Type B pancreatic cell (in vitro differentiated cells): ENCODE data around the gene GAB3. TPM values are rescaled to one million over a fixed set of nuclear protein-coding genes. Genes with fewer than 3 reads are reported as not detected.

Source experiments
- DNase-seq: peaks from one replicate; pipeline ENCODE4 v3.0.0; 2021; ENCODE audit warnings: mixed read lengths; ENCODE audit not compliant: unreplicated experiment; ENCODE audit errors: extremely low spot score
- H3K27ac Mint-ChIP-seq: 2 replicates; pipeline ENCODE4 v1.8.0; 2021; ENCODE audit warnings: mild to moderate bottlenecking, mixed read lengths
- H3K27me3 Mint-ChIP-seq: 2 replicates; pipeline ENCODE4 v1.8.0; 2021; ENCODE audit warnings: mixed read lengths
- H3K36me3 Mint-ChIP-seq: 2 replicates; pipeline ENCODE4 v1.8.0; 2021; ENCODE audit warnings: mixed read lengths
- H3K4me1 Mint-ChIP-seq: one replicate; pipeline ENCODE4 v1.8.0; 2021; ENCODE audit warnings: mixed read lengths; ENCODE audit not compliant: unreplicated experiment
- H3K4me3 Mint-ChIP-seq: 2 replicates; pipeline ENCODE4 v1.8.0; 2021; ENCODE audit warnings: mild to moderate bottlenecking, mixed read lengths
- H3K9me3 Mint-ChIP-seq: 2 replicates; pipeline ENCODE4 v1.8.0; 2021; ENCODE audit warnings: mixed read lengths
- total RNA-seq: library from RNA; stranded (reverse); gene quantifications from 2 replicates; pipeline ENCODE4 v1.2.1, GENCODE V29; 2021; ENCODE audit warnings: low replicate concordance
- TF ChIP-seq, protein P1 (sequence below): fragments of 200-600 bp; sonication (generic); conservative IDR thresholded peaks from 2 replicates; pipeline ENCODE4 v1.5.0; 2021; ENCODE audit warnings: antibody characterized with exemption, mild to moderate bottlenecking

The GAB3 gene
- total RNA-seq, 1 donor from 2014 or later, result 0.19 TPM

DNA sequence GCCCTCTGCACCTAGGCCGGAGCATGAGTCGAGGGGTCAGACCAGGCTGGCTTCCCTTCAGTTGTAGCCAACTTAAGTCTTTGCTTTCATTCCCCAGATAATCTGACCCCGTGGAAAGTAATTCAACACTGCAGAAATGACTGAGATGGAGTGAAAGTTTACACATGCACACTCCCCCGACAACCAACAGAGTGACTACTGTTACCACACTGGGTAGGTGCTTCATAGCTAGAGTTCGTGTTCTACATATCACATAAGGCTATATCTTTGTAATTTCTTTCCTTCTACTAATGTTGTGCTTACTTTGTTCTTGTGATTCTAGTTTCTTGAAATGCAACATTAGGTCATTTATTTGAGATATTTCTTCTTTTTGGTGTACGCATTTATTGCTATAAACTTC, 90.3 kb downstream of the GAB3 start:
- no peak for DNase-seq

DNA sequence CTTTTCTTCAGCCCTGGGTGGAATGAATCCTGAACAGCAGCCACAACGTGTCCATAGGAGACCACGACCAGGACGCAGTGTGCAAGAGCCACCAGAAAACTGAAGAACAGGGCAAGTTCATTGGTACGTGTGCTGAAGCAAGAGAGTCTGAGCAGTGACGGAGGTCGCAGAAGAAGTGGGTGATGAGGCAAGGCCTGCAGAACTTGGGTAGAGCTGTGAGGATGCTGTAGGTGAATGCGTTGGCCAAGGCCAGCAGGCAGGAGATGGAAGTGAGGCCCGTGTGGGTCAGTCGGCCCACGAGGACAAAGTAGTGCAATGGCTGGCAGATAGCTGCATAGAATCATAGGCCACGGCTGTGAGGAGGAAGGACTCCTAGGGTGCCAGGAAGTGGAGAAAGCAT, 91.9 kb downstream of the GAB3 start:
- H3K4me3 Mint-ChIP-seq, result no peak overlapping the region
- DNase-seq, result no peak
- no peaks in the 10 kb centered on the region for H3K36me3 Mint-ChIP-seq
- no peaks in the 10 kb centered on the region for H3K27me3 Mint-ChIP-seq
- H3K27ac Mint-ChIP-seq, result no peak overlapping the region
- H3K9me3 Mint-ChIP-seq, result peaks cover 12% of the 10 kb centered on the region
- TF ChIP-seq, protein P1, sequence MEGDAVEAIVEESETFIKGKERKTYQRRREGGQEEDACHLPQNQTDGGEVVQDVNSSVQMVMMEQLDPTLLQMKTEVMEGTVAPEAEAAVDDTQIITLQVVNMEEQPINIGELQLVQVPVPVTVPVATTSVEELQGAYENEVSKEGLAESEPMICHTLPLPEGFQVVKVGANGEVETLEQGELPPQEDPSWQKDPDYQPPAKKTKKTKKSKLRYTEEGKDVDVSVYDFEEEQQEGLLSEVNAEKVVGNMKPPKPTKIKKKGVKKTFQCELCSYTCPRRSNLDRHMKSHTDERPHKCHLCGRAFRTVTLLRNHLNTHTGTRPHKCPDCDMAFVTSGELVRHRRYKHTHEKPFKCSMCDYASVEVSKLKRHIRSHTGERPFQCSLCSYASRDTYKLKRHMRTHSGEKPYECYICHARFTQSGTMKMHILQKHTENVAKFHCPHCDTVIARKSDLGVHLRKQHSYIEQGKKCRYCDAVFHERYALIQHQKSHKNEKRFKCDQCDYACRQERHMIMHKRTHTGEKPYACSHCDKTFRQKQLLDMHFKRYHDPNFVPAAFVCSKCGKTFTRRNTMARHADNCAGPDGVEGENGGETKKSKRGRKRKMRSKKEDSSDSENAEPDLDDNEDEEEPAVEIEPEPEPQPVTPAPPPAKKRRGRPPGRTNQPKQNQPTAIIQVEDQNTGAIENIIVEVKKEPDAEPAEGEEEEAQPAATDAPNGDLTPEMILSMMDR, result no peak
- H3K4me1 Mint-ChIP-seq, result no peaks in the 10 kb centered on the region

More for the DNA sequence above, 90.3 kb downstream of the GAB3 start:
- Mint-ChIP-seq H3K27me3 (no peaks in the 10 kb centered on the region), H3K4me1 (no peaks in the 10 kb centered on the region), H3K36me3 (no peaks in the 10 kb centered on the region), H3K4me3 (no peak overlapping the region), H3K27ac (no peak overlapping the region), H3K9me3 (peaks cover 12% of the 10 kb centered on the region)
- TF ChIP-seq, protein P1, result no peak

DNA sequence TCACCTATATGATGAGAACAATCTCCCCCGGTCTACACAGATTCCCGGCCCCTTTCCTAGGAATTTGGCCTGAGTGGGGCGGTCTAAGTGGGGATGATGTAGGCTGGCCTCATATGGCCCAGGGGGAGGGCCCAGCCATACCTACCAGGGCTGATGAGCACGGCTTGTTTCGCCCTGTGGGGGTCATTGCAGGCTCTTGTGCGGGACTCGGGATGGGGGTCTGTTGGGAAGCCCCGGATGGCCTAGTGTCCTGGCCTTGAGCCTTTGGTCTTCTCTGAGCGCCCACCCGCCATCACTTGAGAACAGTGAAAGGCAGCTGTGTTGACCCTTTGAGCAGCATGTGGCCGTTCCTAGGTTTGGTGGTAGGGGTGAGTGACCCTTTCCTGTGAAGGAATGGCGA, 92.7 kb downstream of the GAB3 start:
- Mint-ChIP-seq H3K4me3 (no peak overlapping the region), H3K27ac (no peak overlapping the region), H3K27me3 (no peaks in the 10 kb centered on the region), H3K36me3 (no peaks in the 10 kb centered on the region), H3K4me1 (no peaks in the 10 kb centered on the region), H3K9me3 (peaks cover 5% of the 10 kb centered on the region)
- no peak for DNase-seq
- TF ChIP-seq, protein P1, result no peak

DNA sequence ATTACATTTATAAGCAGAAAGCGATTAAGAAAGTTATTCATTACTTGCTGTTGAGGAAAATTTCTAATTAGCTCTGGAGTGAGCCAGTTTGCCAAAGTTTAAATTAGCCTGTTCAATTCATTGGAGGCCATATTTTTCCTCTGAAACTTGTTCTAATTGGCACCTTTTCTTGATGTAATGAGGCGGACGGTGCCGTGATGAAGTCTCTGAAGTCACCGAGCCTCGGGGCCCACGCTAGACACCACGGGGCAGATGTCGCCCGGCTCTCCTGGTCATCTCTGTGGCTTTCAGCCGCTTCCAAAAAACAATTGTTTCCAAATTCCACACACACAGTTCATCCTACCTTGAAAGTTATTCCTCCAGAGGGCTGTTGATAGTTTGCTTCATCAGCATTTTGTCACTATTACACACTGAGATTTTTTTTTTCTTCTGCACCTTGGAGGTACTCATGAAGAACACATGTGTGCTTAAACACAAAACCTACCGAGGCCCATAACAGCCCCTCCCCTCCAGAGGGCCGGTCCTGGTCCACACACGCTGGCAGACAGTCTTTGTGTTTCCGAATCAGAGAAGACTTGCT, 93.6 kb downstream of the GAB3 start:
- TF ChIP-seq, protein P1, result no peak
- Mint-ChIP-seq H3K9me3 (peaks cover 5% of the 10 kb centered on the region), H3K27ac (no peak overlapping the region), H3K36me3 (no peaks in the 10 kb centered on the region), H3K4me1 (no peaks in the 10 kb centered on the region), H3K27me3 (no peaks in the 10 kb centered on the region), H3K4me3 (no peak overlapping the region)
- DNase-seq, result no peak

DNA sequence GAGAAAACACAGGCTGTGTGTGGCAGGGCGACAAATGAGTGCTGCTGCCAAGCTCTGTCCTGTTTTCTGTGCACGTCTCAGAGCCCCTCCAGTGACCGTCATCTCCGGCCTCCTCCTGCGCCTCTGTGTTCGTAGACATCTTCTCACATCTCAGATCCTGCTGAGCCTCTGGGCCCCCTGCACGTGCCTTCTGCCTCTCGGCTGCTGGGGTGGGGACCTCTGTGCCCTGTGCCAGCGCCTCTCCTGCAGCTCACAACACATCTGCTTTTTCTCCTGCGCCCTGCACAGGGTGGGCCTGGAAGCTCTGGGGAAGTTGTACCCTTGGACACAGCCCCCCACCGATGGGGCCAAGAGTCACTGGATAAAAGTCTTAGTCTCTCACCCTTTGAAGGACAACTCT, 95.1 kb downstream of the GAB3 start:
- TF ChIP-seq, protein P1, result no peak
- Mint-ChIP-seq H3K4me3 (no peak overlapping the region), H3K4me1 (no peaks in the 10 kb centered on the region), H3K27me3 (no peaks in the 10 kb centered on the region), H3K9me3 (peaks cover 5% of the 10 kb centered on the region), H3K27ac (no peak overlapping the region), H3K36me3 (no peaks in the 10 kb centered on the region)
- no peak for DNase-seq

DNA sequence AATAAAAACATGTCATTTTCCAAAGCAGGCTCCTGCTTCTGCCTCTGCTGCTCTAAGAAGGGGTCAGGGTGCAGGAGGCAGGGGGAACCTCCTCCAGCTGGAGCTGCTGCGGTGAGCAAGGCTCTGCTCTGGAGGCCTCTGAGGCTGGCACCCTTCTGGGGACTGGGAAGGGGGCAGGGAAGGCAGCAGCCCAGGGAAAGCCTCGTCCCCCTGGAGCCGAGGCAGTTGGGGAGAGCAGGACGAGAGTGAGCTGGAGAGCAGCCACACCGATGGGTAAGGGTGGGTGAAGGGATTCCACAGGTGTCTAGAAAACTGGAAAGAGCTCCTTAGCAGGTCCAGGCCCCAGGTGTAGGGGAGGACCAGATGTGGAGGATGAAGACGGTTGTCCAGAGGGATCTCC, 95.5 kb downstream of the GAB3 start:
- Mint-ChIP-seq H3K9me3 (peaks cover 5% of the 10 kb centered on the region), H3K4me1 (no peaks in the 10 kb centered on the region), H3K36me3 (no peaks in the 10 kb centered on the region), H3K4me3 (no peak overlapping the region), H3K27ac (no peak overlapping the region), H3K27me3 (no peaks in the 10 kb centered on the region)
- DNase-seq, result no peak
- TF ChIP-seq, protein P1, result no peak
